HG03442 (cell line): ENCODE data around the gene DGKG.

ENCODE experiments used
- ATAC-seq: cut with Tn5 transposase; IDR thresholded peaks from one replicate; pipeline ENCODE4 v1.9.1; 2021; ENCODE audit warnings: mild to moderate bottlenecking, moderate library complexity; ENCODE audit not compliant: unreplicated experiment

DGKG gene

DNA sequence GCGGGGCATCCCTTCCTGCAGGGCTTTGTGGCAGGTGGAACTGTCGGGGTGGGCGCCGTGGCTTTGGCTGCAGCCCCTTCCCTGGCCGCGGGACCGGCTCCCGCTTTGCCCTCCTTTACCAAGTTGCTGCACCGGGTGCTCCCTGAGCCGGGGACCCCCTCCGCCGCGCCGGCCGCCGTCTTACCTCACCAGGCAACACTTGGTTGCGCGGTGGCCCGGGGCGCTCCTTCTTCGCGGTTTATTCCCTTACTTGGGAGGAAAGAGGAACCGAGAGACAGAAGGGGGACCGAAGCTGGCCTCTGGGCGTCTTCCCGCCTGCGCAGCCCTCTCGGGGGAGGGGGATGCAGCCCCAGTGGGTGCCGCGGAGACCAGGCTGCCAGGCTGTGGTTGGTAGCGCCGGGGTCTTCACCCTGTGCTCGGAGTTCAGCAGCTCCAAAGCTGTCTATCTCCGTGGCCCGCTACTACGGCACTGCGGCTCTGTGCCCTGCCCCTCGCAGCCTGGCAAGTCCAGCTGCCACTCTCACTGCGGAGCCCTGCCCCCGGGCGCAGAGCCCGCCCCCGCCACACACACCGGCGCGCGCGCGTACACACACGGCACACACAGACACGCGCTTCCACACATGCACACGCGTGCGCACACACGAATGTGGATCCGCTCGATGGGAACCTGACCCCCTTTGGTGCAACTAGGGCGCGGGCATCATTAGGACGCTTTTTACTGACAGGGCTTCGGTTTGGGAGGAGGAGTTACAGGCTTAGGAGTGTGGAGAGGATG is at the start of gene DGKG:
TSS of gene DGKG (minus strand) at position 473 of the 775 bp plus-strand sequence. CDS start 41,775 bp downstream, outside the sequence.
- peak; percentile 61 for ATAC-seq

- ATAC-seq = no peak
These were observed 49.1 kb upstream of the DGKG start for GRCh38 chr3:186411089-186411488.

GRCh38 chr3:186406669-186407635 is 44.9 kb upstream of the DGKG start:
- no peak for ATAC-seq

DNA sequence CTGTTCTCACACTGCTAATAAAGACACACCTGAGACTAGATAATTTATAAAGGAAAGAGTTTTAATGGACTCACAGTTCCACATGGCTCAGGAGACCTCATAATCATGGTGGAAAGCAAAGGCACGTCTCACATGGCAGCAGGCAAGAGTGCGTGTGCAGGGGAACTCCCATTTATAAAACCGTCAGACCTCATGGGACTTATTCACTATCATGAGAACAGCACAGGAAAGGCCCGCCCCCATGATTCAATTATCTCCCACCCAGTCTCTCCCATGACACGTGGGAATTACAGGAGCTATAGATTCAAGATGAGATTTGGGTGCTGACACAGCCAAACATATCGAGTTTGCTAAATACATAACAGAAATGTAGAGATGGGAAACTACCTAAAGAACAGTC is 39.5 kb upstream of the DGKG start:
- no peak for ATAC-seq

DNA sequence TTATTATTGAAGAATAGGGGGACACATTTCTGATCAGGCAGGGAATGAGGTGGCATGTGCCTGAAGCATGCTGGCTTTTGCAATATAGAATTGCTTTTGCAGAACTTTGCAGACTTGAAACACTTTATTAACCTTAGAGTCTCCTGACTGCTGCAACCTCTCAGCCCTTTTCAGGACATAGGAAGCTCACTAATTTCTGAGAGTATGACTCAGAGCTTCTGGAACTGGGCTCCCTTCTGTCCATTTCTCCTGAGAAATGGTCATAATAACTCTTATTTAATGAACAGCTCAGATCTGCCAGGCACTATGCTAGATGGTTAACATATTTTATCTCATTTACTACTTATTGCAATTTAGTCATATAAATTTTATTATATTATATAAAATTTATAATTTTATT is 38.6 kb upstream of the DGKG start:
- no peak for ATAC-seq

- ATAC-seq = no peak
These were observed 38.0 kb upstream of the DGKG start for GRCh38 chr3:186400026-186400425.

DNA sequence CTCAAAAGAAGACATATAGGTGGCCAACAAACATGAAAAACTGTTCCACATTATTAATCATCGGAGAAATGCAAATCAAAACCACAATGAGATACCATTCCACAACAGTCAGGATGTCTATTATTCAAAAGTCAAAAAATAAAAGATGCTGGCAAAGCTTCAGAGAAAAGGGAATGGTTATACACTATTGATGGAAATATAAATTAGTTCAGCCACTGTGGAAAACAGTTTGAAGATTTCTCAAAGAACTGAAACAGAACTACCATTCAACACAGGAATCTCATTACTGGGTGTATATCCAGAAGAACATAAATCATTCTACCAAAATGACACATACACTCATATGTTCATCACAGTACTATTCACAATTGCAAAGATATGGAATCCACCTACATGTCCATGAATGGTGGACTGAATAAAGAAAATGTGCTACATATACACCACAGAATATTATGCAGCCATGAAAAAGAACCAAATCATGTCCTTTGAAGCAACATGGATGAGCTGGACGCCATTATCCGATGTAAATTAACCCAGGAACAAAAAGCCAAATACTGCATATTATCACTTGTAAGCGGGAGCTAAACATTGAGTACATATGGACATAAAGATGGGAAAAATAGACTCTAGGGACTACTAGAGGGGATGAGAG is 32.7 kb upstream of the DGKG start:
- ATAC-seq = no peak

GRCh38 chr3:186386883-186387560 is 25.0 kb upstream of the DGKG start:
- ATAC-seq = no peak

DNA sequence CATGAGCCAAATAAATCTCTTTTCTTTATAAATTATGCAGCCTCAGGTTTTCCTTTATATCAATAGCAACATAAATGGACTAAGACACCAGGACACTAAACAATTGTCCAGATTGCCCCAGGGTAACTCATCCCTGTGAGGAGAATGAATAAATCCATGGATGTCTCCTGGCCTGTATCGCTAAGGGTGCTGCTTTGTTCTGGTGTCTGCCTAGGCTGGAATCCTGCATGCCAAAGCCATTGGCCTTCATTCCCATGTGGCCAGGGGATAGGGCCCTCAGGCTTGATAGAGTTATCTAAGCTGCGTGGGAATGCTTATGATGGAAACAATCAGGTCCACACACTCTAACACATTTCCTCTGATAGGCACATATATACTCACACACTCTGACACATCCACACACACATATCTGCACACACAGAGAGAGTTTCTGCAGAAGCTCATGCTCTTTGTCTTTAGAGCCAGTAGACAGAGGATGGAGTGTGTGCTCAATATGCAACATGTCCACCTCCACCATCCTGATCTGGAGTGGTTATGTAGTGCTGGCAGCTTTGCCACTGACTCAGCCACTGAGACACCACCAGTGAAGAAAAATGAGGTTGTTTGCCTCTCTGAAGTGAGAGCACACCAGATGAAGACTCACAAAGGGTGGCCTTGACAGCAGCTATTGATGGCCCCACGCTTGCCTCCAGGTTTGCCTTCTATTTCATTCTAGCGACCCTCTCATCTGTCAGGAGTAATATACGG is 24.0 kb upstream of the DGKG start:
- ATAC-seq = no peak

- no peak for ATAC-seq
These were observed 21.3 kb upstream of the DGKG start for GRCh38 chr3:186383026-186383993.

DNA sequence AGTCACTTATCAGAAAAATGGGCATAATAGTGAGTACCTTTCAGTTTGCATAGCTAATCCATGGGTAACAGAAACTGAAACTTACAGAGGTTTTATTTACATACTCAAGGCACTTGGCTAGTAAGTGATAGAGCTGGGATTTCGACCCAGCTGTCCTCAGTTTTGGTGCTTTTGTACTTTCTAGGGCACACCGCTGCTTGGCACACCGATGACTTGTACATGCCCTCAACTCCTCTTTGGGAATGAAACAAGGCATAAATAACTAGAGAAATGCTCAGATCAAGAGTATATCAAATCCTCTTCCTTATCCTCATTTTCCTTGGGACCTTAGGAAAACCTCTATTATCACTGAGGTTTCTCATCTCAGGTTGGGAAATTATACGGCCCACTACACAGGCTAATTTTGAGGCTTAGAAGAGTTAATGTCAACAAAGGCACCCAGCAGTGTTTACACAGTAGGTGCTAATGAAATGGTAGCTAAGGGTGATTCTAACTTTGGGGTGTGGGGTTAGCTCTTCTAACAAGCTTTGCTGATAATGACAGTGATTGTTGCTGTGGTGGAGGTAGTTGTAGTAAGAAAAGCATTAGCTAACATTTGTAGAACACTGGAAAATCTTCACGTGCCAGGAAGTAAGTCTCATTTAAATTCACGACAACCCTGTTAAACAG is 20.3 kb upstream of the DGKG start:
- no peak for ATAC-seq

DNA sequence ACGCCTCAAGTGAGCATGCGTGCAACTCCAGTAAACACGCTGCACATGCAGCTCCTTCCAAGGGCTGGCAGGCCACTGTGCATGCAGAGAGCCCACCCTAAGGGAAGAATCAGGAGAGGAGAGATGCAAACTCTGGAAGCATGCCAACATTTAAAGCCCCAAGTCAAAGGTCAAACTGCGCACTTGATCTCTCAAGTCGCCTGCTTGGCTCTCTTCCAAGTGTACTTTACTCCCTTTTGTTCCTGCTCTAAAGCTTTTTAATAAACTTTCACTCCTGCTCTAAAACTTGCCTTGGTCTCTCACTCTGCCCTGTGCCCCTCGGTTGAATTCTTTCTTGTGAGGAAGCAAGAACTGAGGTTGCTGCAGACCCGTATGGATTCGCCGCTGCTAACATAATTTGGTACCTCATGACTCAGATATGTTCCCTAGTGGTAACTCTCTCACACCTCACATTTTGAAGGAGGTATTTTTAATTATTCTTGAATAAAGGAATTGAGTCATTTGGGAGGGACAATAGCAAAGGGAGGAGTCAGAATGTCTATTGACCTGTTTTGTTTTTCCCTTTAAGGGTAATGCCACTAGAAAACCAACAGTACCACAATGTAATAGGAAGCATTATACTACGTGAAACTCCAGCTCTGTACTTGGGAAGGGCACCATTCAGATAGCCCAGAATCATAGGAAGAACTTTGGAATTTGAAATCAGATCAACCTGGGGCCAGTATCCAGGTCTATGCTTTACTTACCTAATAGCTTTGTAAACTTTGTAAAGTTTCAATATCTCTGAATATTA is 19.6 kb upstream of the DGKG start:
- no peak for ATAC-seq

- ATAC-seq = no peak
These were observed 18.8 kb upstream of the DGKG start for GRCh38 chr3:186380622-186381380.

GRCh38 chr3:186375443-186375842 is 13.4 kb upstream of the DGKG start:
- no peak for ATAC-seq

GRCh38 chr3:186374376-186374775 is 12.3 kb upstream of the DGKG start:
- no peak for ATAC-seq

DNA sequence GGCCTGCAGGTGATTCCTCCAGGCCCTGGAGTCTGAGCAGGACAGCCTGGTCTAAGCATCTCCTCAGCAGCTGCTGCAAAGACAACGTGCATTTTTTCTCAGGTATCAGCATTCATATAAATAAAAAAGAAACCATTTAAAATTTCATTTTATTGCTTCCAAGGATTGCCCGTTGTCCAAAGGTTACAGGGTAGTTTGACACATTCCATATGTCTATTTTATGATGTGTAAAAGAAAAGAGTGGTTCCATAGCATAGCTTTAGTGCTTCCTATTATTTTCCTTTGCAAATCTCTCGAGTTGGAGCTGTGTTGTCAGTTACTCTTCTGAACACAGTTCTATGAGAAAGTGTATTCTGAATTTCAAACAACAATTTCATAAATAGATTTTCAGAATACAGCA is 7.2 kb upstream of the DGKG start:
- no peak for ATAC-seq

GRCh38 chr3:186368717-186369116 is 6.7 kb upstream of the DGKG start:
- ATAC-seq = no peak
